ENCODE results near the gene OOSP3.

OOSP3 gene

DNA sequence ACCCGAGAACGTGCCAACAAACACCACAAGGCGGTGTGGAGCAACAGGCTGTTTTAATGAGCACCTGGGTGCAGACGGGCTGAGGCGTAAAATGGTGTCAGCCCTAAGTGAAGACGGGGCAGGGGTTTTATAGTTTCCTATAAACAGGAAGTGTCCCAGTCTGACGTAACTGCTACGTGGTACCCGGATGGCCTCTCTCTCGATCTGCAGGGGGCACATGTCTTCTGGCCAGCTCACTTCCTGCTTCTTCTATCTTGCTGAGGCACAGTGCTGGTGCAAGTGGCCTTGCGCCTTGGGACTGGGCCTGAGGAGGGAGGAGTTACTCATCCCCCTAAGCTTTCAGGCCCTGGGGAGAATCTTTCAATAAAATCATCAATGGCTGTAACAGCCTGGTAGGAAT, 20.9 kb downstream of the OOSP3 start:
- no peak overlapping the region for H3K27ac ChIP-seq (ENCODE audit: extremely low read depth, low read depth, low read length)
- ChIA-PET CTCF (interaction anchor here (0.6 kb wide), 1 partner anchor 410 kb away, joined by 3 read pairs; no protein-coding TSS in a partner anchor), POLR2A (no interaction called here)
- no peaks in the 10 kb centered on the region for H3K36me3 ChIP-seq (ENCODE audit: control insufficient read depth in 2 of 2, insufficient read depth in 1 of 2, low read length in 2 of 2)
- H3K4me3 ChIP-seq (ENCODE audit: low read depth, low read length), result no peak overlapping the region
- no peaks in the 10 kb centered on the region for H3K4me1 ChIP-seq (ENCODE audit: control insufficient read depth, insufficient read depth, low read length)
- H3K9me3 ChIP-seq (ENCODE audit: control insufficient read depth, insufficient read depth, low read depth, low read length), result no peaks in the 10 kb centered on the region
- no peak for TF ChIP-seq SALL2 (tag by site-specific recombination; IDR thresholded peaks at IDR 0.05; ENCODE audit: borderline replicate concordance)
- TF ChIP-seq ZNF248 (tag by site-specific recombination; IDR thresholded peaks at IDR 0.05), result no peak
- no peak for TF ChIP-seq ZNF777 (tag by site-specific recombination; IDR thresholded peaks at IDR 0.05; ENCODE audit: borderline replicate concordance)
- TF ChIP-seq ZNF843 (tag by site-specific recombination; IDR thresholded peaks at IDR 0.05), result no peak
- no peak for TF ChIP-seq ZBTB10 (tag by site-specific recombination; IDR thresholded peaks at IDR 0.05)
- TF ChIP-seq HOXA7 (CRISPR knock-in tag; IDR thresholded peaks at IDR 0.05; ENCODE audit: borderline replicate concordance), result no peak
- TF ChIP-seq ZNF341 (tag by site-specific recombination; IDR thresholded peaks at IDR 0.05; ENCODE audit: low read depth), result no peak
- TF ChIP-seq ZNF404 (tag by site-specific recombination; IDR thresholded peaks at IDR 0.05), result no peak
- TF ChIP-seq ZBTB11 (tag by site-specific recombination; conservative IDR thresholded peaks at IDR 0.05; ENCODE audit: low read depth), result no peak
- TF ChIP-seq ZNF280C (tag by site-specific recombination; IDR thresholded peaks at IDR 0.05), result no peak
- no peak for TF ChIP-seq ZNF645 (tag by site-specific recombination; IDR thresholded peaks at IDR 0.05)
- TF ChIP-seq ZNF692 (tag by site-specific recombination; IDR thresholded peaks at IDR 0.05), result no peak

DNA sequence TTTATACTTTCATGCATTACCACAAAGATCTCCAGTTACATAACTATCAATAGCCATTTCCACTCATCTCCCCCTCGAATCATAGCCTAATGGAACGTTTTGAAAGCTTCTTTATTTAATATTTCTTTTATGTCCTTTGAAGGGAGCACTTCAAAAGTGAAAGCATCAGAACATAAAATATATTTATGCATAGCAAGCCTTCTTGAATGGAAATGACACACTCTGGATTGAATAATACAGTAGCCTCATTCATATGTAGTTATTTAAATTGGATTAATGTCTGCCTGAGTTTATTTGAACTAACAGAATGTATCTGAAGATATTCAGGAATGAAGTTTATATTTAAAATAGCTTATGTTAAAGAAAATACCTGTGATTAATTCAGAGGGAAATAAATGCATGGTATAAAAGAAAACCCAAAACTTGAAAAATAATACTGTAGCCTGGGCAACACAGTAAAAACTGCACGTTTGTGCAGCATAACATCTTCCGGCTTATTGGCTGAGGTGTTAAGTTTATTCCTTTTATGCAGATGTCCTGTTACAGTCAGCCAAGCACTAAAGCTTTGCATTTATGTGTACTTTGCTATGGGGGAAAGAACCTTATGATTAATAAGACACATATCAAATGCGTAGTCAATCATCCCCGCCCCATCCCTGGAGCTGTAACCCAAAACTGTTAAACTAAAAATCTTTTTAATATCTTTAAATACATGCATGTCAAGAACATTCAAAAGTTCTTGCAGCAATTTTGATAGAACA, 22.0 kb downstream of the OOSP3 start:
- H3K9me3 ChIP-seq (ENCODE audit: control insufficient read depth, insufficient read depth, low read depth, low read length), result no peaks in the 10 kb centered on the region
- H3K36me3 ChIP-seq (ENCODE audit: control insufficient read depth in 2 of 2, insufficient read depth in 1 of 2, low read length in 2 of 2), result no peaks in the 10 kb centered on the region
- POLR2A ChIA-PET, result no interaction called here
- no peak overlapping the region for H3K4me3 ChIP-seq (ENCODE audit: low read depth, low read length)
- CTCF ChIA-PET, result interaction anchor here (0.7 kb wide), 1 partner anchor 78 kb away, joined by 3 read pairs; no protein-coding TSS in a partner anchor
- H3K27ac ChIP-seq (ENCODE audit: extremely low read depth, low read depth, low read length), result no peak overlapping the region
- H3K4me1 ChIP-seq (ENCODE audit: control insufficient read depth, insufficient read depth, low read length), result no peaks in the 10 kb centered on the region
- TF ChIP-seq GLI4 (tag by site-specific recombination; IDR thresholded peaks at IDR 0.05) (no peak), ZNF677 (tag by site-specific recombination; IDR thresholded peaks at IDR 0.05) (no peak), ZNF2 (tag by site-specific recombination; IDR thresholded peaks at IDR 0.05) (no peak), ZNF623 (tag by site-specific recombination; IDR thresholded peaks at IDR 0.05) (no peak), ZNF776 (tag by site-specific recombination; IDR thresholded peaks at IDR 0.05; ENCODE audit: borderline replicate concordance) (no peak), ZNF350 (tag by site-specific recombination; IDR thresholded peaks at IDR 0.05) (no peak), ZNF747 (tag by site-specific recombination; IDR thresholded peaks at IDR 0.05) (no peak), ZNF544 (tag by site-specific recombination; IDR thresholded peaks at IDR 0.05) (no peak), ZNF214 (tag by site-specific recombination; IDR thresholded peaks at IDR 0.05; ENCODE audit: borderline replicate concordance) (no peak), ZNF488 (tag by site-specific recombination; IDR thresholded peaks at IDR 0.05) (no peak), ZNF132 (tag by site-specific recombination; IDR thresholded peaks at IDR 0.05; ENCODE audit: borderline replicate concordance) (no peak)

Measured in HEK293 (cell line).